Lower lobe of right lung (tissue), 2 donors: ENCODE measurements around the gene NEXN. TPM values are rescaled to one million over a fixed set of nuclear protein-coding genes. Genes with fewer than 3 reads are reported as not detected.

ENCODE experiments used
- ATAC-seq, 2 donors: fragments of 200-7000 bp; cut with Tn5 transposase; one replicate each; pipeline ENCODE4 v1.9.1; 2020 to 2022; ENCODE audit warnings: mild to moderate bottlenecking in 2 of 2, moderate library complexity in 2 of 2
- DNase-seq: peaks from one replicate; pipeline ENCODE4 v3.0.0-alpha.2; 2020
- H3K27ac ChIP-seq: fragments of 200-600 bp; one replicate; pipeline ENCODE4 v1.8.0; 2022
- H3K27me3 ChIP-seq: fragments of 200-600 bp; one replicate; pipeline ENCODE4 v1.8.0; 2022; ENCODE audit warnings: low read depth
- H3K36me3 ChIP-seq: fragments of 200-600 bp; one replicate; pipeline ENCODE4 v1.8.0; 2022; ENCODE audit warnings: mild to moderate bottlenecking
- H3K4me1 ChIP-seq: fragments of 200-600 bp; one replicate; pipeline ENCODE4 v1.8.0; 2022
- H3K4me3 ChIP-seq: fragments of 200-600 bp; one replicate; pipeline ENCODE4 v1.8.0; 2022; ENCODE audit warnings: mild to moderate bottlenecking
- H3K9me3 ChIP-seq: fragments of 200-600 bp; one replicate; pipeline ENCODE4 v1.8.0; 2022
- CTCF ChIP-seq: fragments of 200-600 bp; IDR thresholded peaks from one replicate; pipeline ENCODE4 v1.8.0; 2022; ENCODE audit warnings: antibody characterized with exemption, mild to moderate bottlenecking
- intact Hi-C: fragments of 100-400 bp; cut with DNase I; formaldehyde crosslinking; loops from one replicate; pipeline ENCODE4 v1.11.0; 2022
- long read RNA-seq: library from polyadenylated mRNA; unstranded; transcript quantifications from one replicate; pipeline ENCODE4 v2.0.0, GENCODE V29; 2021
- total RNA-seq: library from RNA; stranded (reverse); fragmentation: NEBNext Ultra II Directional; extraction: Animal tissue kit (Norgen Biotek cat#: 25700); gene quantifications from one replicate; pipeline ENCODE4 v1.2.1, GENCODE V29; 2021
- donor health status: DM: no; HTN: yes; CAD: no; lungs with severe emphysema.

The NEXN gene
- 16.5 TPM for total RNA-seq
- long read RNA-seq, partial matches to known transcripts: 24 of 44 reads
- long read RNA-seq, other reads (novel, unspliced or antisense): 16 of 44 reads

- peak within 1 kb of the TSS; percentile 82 for H3K4me3 ChIP-seq
- no peak for TF ChIP-seq CTCF
- H3K9me3 ChIP-seq: no peaks in the 10 kb centered on the region
- DNase-seq (peak; percentile 68), ATAC-seq (peak; percentile 85 to 87)
- intact Hi-C loops: no loop called here
- no peaks in the 10 kb centered on the region for H3K27me3 ChIP-seq
- no peaks in the 10 kb centered on the region for H3K36me3 ChIP-seq
- peak within 1 kb of the TSS; percentile 90 for H3K27ac ChIP-seq
- H3K4me1 ChIP-seq: peaks cover 4% of the 10 kb centered on the region
Observed at GRCh38 chr1:77888081-77888780, at the start of gene NEXN. NEXN (plus strand) TSS chr1:77888624; CDS start chr1:77916107, 27,483 bp downstream.

- H3K36me3 ChIP-seq: peaks cover 26% of the 10 kb centered on the region
- H3K4me1 ChIP-seq: peaks cover 8% of the 10 kb centered on the region
- intact Hi-C loops: no loop called here
- no peak for TF ChIP-seq CTCF
- no peaks in the 10 kb centered on the region for H3K9me3 ChIP-seq
- H3K27me3 ChIP-seq: no peaks in the 10 kb centered on the region
- H3K4me3 ChIP-seq: no peak overlapping the region
- no peak for ATAC-seq
- no peak overlapping the region for H3K27ac ChIP-seq
- DNase-seq: no peak
Observed at GRCh38 chr1:77841574-77841973, 46.9 kb upstream of the NEXN start.

GRCh38 chr1:77845951-77846350 is 42.5 kb upstream of the NEXN start:
- Histone ChIP-seq H3K4me1 (no peaks in the 10 kb centered on the region), H3K4me3 (no peak overlapping the region), H3K9me3 (no peaks in the 10 kb centered on the region), H3K27me3 (no peaks in the 10 kb centered on the region), H3K27ac (no peak overlapping the region), H3K36me3 (peaks cover 19% of the 10 kb centered on the region)
- ATAC-seq (no peak), DNase-seq (no peak)
- no peak for TF ChIP-seq CTCF
- intact Hi-C loops: no loop called here

- ATAC-seq (no peak), DNase-seq (no peak)
- Histone ChIP-seq H3K9me3 (no peaks in the 10 kb centered on the region), H3K27ac (no peak overlapping the region), H3K4me1 (no peaks in the 10 kb centered on the region), H3K27me3 (no peaks in the 10 kb centered on the region), H3K4me3 (no peak overlapping the region), H3K36me3 (peaks cover 19% of the 10 kb centered on the region)
- intact Hi-C loops: no loop called here
- no peak for TF ChIP-seq CTCF
Observed at GRCh38 chr1:77846966-77847365, 41.5 kb upstream of the NEXN start.

- Histone ChIP-seq H3K27me3 (no peaks in the 10 kb centered on the region), H3K4me1 (no peaks in the 10 kb centered on the region), H3K9me3 (no peaks in the 10 kb centered on the region), H3K36me3 (peaks cover 19% of the 10 kb centered on the region), H3K4me3 (no peak overlapping the region), H3K27ac (no peak overlapping the region)
- intact Hi-C loops: no loop called here
- DNase-seq: no peak
- TF ChIP-seq CTCF: no peak
- no peak for ATAC-seq
Observed at GRCh38 chr1:77847621-77848080, 40.8 kb upstream of the NEXN start.
